Rectal smooth muscle tissue (tissue), 1 donor: ENCODE results near the gene SMARCC2.

ENCODE experiments used
- H3K27ac ChIP-seq: one replicate; pipeline ENCODE4 v1.7.0; 2013; ENCODE audit warnings: low read depth, low read length, inconsistent platforms
- H3K27me3 ChIP-seq: one replicate; pipeline ENCODE4 v1.7.0; 2013; ENCODE audit warnings: low read length; ENCODE audit not compliant: control insufficient read depth, insufficient read depth
- H3K36me3 ChIP-seq: one replicate; pipeline ENCODE4 v1.7.0; 2013; ENCODE audit warnings: low read length; ENCODE audit not compliant: control insufficient read depth, insufficient read depth
- H3K4me1 ChIP-seq: one replicate; pipeline ENCODE4 v1.7.0; 2013; ENCODE audit warnings: low read length; ENCODE audit not compliant: control insufficient read depth, insufficient read depth
- H3K4me3 ChIP-seq: one replicate; pipeline ENCODE4 v1.7.0; 2013; ENCODE audit warnings: low read length
- H3K9ac ChIP-seq: one replicate; pipeline ENCODE4 v1.7.0; 2013; ENCODE audit warnings: low read length

The SMARCC2 gene

DNA sequence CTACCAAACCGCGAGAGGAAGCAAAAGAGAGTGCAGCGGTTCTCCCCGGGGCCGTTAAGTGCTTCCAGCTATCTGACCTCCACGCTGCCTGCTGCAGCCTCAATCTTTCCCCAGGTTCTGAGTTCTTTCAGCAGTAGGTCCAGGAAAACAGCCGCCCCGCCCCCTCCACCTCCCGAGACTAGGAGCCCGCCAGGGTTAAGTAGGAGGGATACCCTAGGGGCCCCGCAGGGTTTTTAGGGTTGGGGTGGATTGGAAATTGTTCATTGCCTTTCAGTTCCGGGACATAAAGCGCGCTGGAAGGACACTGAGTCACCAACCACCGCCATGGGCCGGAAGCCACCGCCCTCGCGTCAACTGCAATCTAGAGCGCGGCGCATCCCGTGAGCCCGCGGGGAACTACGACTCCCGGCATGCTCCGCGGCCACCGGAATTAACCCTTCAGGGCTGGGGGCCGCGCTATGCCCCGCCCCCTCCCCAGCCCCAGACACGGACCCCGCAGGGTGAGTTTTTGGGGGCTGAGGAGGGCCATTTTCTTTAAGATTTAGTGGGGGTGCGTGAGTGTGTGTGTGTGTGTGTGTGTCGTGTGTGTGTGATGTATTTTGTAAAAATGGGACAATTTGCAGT is 37.0 kb downstream of the SMARCC2 start, which contains the start of gene MYL6B:
MYL6B (plus strand) TSS at position 456 of the 624 bp plus-strand sequence. CDS start 1,332 bp downstream, outside the sequence.
- peaks cover 9% of the 10 kb centered on the region for H3K4me1 ChIP-seq
- peak within 1 kb of the TSS; percentile 79 for H3K9ac ChIP-seq
- H3K36me3 ChIP-seq, result peaks cover 2% of the 10 kb centered on the region
- no peaks in the 10 kb centered on the region for H3K27me3 ChIP-seq
- H3K27ac ChIP-seq, result peak within 1 kb of the TSS; percentile 83
- peak within 1 kb of the TSS; percentile 60 for H3K4me3 ChIP-seq

DNA sequence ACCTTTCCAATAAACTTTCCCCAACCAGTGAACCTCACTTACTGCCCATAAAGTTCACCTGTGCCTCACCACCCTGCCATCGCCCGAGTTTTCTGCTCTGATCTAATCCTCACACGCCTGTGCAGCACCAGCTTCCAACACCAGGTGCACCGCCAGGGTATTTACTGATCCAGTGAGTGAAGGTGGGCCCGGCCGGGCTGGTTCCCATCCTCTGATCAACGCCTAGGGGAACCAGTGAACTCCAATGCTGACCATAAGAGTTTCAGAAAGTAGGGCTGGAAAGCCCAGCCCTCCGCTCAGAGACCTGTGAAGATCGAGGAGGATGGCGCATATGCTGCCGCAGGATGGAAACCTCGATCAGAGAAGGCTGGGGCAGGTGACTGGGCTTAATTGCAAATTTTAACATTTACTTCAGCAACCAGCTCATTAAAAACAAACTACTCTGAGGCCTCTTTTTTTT is 37.6 kb downstream of the SMARCC2 start:
- peak overlapping the region; percentile 79 for H3K9ac ChIP-seq
- H3K4me1 ChIP-seq, result peaks cover 9% of the 10 kb centered on the region
- H3K36me3 ChIP-seq, result peaks cover 2% of the 10 kb centered on the region
- peak overlapping the region; percentile 83 for H3K27ac ChIP-seq
- no peaks in the 10 kb centered on the region for H3K27me3 ChIP-seq
- H3K4me3 ChIP-seq, result peak overlapping the region; percentile 60

GRCh38 chr12:56150563-56150962 is 38.7 kb downstream of the SMARCC2 start:
- no peak overlapping the region for H3K4me3 ChIP-seq
- H3K9ac ChIP-seq, result no peak overlapping the region
- H3K27me3 ChIP-seq, result no peaks in the 10 kb centered on the region
- H3K4me1 ChIP-seq, result peaks cover 9% of the 10 kb centered on the region
- peaks cover 2% of the 10 kb centered on the region for H3K36me3 ChIP-seq
- H3K27ac ChIP-seq, result no peak overlapping the region

- H3K9ac ChIP-seq, result no peak overlapping the region
- H3K27ac ChIP-seq, result no peak overlapping the region
- peaks cover 16% of the 10 kb centered on the region for H3K36me3 ChIP-seq
- H3K4me3 ChIP-seq, result no peak overlapping the region
- no peaks in the 10 kb centered on the region for H3K27me3 ChIP-seq
- H3K4me1 ChIP-seq, result peaks cover 2% of the 10 kb centered on the region
Observed at GRCh38 chr12:56146492-56147460, 42.5 kb downstream of the SMARCC2 start.

GRCh38 chr12:56145217-56145616 is 44.1 kb downstream of the SMARCC2 start:
- H3K27me3 ChIP-seq, result no peaks in the 10 kb centered on the region
- H3K9ac ChIP-seq, result no peak overlapping the region
- no peaks in the 10 kb centered on the region for H3K4me1 ChIP-seq
- peaks cover 23% of the 10 kb centered on the region for H3K36me3 ChIP-seq
- no peak overlapping the region for H3K4me3 ChIP-seq
- no peak overlapping the region for H3K27ac ChIP-seq

DNA sequence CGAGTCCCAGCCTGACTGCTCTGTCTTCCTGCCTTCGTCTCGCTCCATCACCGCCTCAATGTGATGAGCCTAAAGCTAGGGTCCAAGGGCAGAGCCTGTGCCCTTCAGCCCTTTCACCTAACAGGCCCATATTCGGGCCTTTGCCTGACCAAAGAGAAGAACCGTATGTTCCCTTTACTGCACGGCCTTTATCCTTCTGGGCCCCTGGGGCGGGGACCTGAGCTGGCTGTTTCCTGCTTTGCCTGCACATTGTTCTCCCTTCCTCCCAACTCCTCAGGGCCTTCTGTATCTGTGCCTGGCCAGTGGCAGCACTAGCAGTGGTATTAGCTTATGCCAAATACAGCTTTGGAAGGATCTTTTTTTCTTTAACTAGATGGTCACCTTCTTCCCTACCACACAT is 45.4 kb downstream of the SMARCC2 start:
- Histone ChIP-seq H3K36me3 (peaks cover 25% of the 10 kb centered on the region), H3K27ac (no peak overlapping the region), H3K9ac (no peak overlapping the region), H3K4me1 (no peaks in the 10 kb centered on the region), H3K27me3 (no peaks in the 10 kb centered on the region), H3K4me3 (no peak overlapping the region)

DNA sequence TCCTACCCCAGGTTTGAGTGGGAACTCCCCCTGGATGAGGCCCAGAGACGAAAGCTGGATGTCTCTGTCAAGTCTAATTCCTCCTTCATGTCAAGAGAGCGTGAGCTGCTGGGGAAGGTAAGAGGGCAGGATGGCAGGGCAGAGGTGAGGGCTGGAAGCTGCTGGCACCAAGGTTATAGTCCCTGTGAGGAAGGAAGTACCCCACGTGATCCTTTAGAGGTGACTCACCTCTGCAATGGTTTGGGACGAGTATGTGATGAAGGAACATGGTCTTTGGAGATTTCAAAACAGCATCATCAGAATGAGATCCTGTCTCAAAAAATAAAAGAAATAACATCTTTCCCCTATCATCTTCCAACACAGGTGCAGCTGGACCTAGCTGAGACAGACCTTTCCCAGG is 46.1 kb downstream of the SMARCC2 start:
- H3K36me3 ChIP-seq, result peaks cover 31% of the 10 kb centered on the region
- no peaks in the 10 kb centered on the region for H3K4me1 ChIP-seq
- no peaks in the 10 kb centered on the region for H3K27me3 ChIP-seq
- no peak overlapping the region for H3K9ac ChIP-seq
- H3K27ac ChIP-seq, result no peak overlapping the region
- H3K4me3 ChIP-seq, result no peak overlapping the region

DNA sequence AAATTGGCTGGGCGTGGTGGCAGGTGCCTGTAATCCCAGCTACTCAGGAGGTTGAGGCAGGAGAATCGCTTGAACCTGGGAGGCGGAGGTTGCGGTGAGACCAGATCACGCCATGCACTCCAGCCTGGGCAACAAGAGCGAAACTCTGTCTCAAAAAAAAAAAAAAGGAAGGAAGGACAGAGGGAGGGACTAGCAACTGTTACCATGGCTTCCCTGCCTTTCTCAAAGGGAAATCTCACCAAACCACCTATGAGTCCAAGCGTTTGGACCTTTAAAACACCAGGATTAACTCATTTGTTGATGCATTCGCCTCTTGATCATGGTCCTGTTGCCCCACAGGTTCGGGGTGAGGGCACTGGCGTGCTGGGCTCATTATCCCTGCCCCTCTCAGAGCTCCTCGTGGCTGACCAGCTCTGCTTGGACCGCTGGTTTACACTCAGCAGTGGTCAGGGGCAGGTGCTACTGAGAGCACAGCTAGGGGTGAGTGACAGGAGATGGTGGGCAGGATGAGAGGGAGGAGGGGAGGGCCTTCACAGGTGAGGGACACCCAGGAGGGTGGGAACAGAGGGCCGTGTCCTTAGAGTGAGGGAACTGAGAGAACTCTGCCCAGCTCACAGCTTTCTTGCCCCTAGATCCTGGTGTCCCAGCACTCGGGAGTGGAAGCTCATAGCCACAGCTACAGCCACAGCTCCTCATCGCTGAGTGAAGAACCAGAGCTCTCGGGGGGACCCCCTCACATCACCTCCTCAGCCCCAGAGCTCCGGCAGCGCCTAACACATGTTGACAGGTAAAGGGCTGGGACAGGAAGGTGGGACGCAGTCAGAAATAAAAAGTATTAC is 47.1 kb downstream of the SMARCC2 start:
- Histone ChIP-seq H3K9ac (no peak overlapping the region), H3K4me1 (no peaks in the 10 kb centered on the region), H3K27me3 (no peaks in the 10 kb centered on the region), H3K27ac (no peak overlapping the region), H3K4me3 (no peak overlapping the region), H3K36me3 (peaks cover 41% of the 10 kb centered on the region)

DNA sequence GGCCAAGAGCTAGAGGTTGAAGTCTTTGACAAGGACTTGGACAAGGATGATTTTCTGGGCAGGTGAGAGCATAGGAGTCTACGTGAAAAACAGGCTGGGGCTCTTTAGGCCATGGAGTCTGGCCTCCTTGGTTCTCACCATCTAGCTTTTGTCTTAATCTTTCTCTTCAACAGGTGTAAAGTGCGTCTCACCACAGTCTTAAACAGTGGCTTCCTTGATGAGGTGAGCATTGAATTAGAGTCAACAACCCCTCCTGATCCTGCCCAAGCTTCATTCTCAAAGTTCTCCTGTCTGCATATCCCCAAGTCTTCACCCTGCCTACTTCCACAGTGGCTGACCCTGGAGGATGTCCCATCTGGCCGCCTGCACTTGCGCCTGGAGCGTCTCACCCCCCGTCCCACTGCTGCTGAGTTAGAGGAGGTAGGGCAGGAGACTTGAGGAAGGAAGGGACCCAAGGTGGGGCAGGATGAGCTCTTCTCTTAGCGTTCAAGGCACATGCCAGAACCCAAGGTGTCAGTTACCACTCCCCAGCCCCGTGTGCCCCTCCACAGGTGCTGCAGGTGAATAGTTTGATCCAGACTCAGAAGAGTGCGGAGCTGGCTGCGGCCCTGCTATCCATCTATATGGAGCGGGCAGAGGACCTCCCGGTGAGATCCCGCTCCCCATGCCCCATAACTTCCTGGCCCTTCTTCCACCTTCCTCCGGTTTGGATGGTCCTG is 51.3 kb downstream of the SMARCC2 start:
- no peak overlapping the region for H3K4me3 ChIP-seq
- peaks cover 56% of the 10 kb centered on the region for H3K36me3 ChIP-seq
- no peak overlapping the region for H3K9ac ChIP-seq
- no peak overlapping the region for H3K27ac ChIP-seq
- H3K4me1 ChIP-seq, result no peaks in the 10 kb centered on the region
- no peaks in the 10 kb centered on the region for H3K27me3 ChIP-seq

DNA sequence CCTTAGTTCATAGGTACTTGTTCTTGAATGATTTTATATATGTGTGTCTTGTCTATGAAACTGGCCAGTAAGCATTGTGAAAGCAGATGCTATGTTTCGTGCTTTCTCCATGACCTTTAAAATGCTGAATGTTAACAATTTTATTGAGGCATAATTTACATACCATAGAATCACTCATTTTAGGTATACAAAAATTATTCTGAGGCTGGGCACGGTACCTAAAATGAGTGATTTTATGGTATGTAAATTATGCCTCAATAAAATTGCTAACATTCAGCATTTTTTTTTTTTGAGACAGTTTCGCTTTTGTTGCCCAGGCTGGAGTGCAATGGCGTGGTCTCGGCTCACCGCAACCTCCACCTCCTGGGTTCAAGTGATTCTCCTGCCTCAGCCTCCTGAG is 54.4 kb downstream of the SMARCC2 start:
- H3K27ac ChIP-seq, result no peak overlapping the region

GRCh38 chr12:56130876-56131275 is 58.4 kb downstream of the SMARCC2 start:
- H3K9ac ChIP-seq, result no peak overlapping the region
- no peak overlapping the region for H3K27ac ChIP-seq
- no peak overlapping the region for H3K4me3 ChIP-seq
- H3K4me1 ChIP-seq, result peaks cover 19% of the 10 kb centered on the region
- no peaks in the 10 kb centered on the region for H3K27me3 ChIP-seq
- peaks cover 30% of the 10 kb centered on the region for H3K36me3 ChIP-seq

More for the DNA sequence above, 54.4 kb downstream of the SMARCC2 start:
- H3K27me3 ChIP-seq, result no peaks in the 10 kb centered on the region
- no peak overlapping the region for H3K9ac ChIP-seq
- no peak overlapping the region for H3K4me3 ChIP-seq
- no peaks in the 10 kb centered on the region for H3K4me1 ChIP-seq
- H3K36me3 ChIP-seq, result peaks cover 58% of the 10 kb centered on the region
